GM19324 (cell line): ENCODE data around the gene TXNRD3.
"Not testable (repeated sequence)": the region's sequence is repeated elsewhere in the genome, so short reads cannot be mapped to it uniquely, and the experiment has no call there.

Source experiments
- ATAC-seq: cut with Tn5 transposase; IDR thresholded peaks from one replicate; pipeline ENCODE4 v1.9.1; 2021; ENCODE audit warnings: mild to moderate bottlenecking, moderate library complexity; ENCODE audit not compliant: unreplicated experiment, low FRiP score

The TXNRD3 gene

GRCh38 chr3:126606001-126606400 lies 48.9 kb downstream of the TXNRD3 start:
- no peak for ATAC-seq

- ATAC-seq = no peak
Measured at GRCh38 chr3:126604691-126605090, 50.2 kb downstream of the TXNRD3 start.

- ATAC-seq = no peak
Measured at GRCh38 chr3:126599101-126599500, 55.8 kb downstream of the TXNRD3 start.

- not testable (repeated sequence) for ATAC-seq
Measured at GRCh38 chr3:126595479-126595878, 59.4 kb downstream of the TXNRD3 start.

GRCh38 chr3:126591515-126591914 lies 63.4 kb downstream of the TXNRD3 start:
- not testable (repeated sequence) for ATAC-seq

- no peak for ATAC-seq
Measured at GRCh38 chr3:126582311-126582710, 72.6 kb downstream of the TXNRD3 start.

GRCh38 chr3:126581569-126581968 lies 73.4 kb downstream of the TXNRD3 start:
- ATAC-seq = no peak

- ATAC-seq = no peak
Measured at GRCh38 chr3:126580746-126581145, 74.2 kb downstream of the TXNRD3 start.

- ATAC-seq = no peak
Measured at GRCh38 chr3:126578702-126579101, 76.2 kb downstream of the TXNRD3 start.

- no peak for ATAC-seq
Measured at GRCh38 chr3:126577261-126577660, 77.7 kb downstream of the TXNRD3 start.

- ATAC-seq = no peak
Measured at GRCh38 chr3:126573492-126574117, 81.3 kb downstream of the TXNRD3 start.

GRCh38 chr3:126571078-126571477 lies 83.8 kb downstream of the TXNRD3 start:
- ATAC-seq = no peak

GRCh38 chr3:126570103-126570541 lies 84.8 kb downstream of the TXNRD3 start:
- ATAC-seq = no peak

GRCh38 chr3:126569390-126569975 lies 85.4 kb downstream of the TXNRD3 start:
- ATAC-seq = no peak

- ATAC-seq = no peak
Measured at GRCh38 chr3:126568776-126569342, 86.1 kb downstream of the TXNRD3 start.

- no peak for ATAC-seq
Measured at GRCh38 chr3:126567696-126568438, 87.1 kb downstream of the TXNRD3 start.

- no peak for ATAC-seq
Measured at GRCh38 chr3:126562737-126563276, 92.1 kb downstream of the TXNRD3 start.

- ATAC-seq = no peak
Measured at GRCh38 chr3:126558336-126559071, 96.4 kb downstream of the TXNRD3 start, which contains the start of gene C3orf22. TSS of gene C3orf22 (minus strand) at chr3:126558932. CDS start at chr3:126553390, 5,542 bp downstream.

- no peak for ATAC-seq
Measured at GRCh38 chr3:126557761-126558160, 97.2 kb downstream of the TXNRD3 start.

GRCh38 chr3:126557415-126557745 lies 97.5 kb downstream of the TXNRD3 start:
- no peak for ATAC-seq
